NCI-H1417 (cell line): ENCODE data around the gene CCDC159.
A peak's percentile ranks its signal among the peaks of the same experiment; 100 is the strongest.
"Not testable (repeated sequence)": the region's sequence is repeated elsewhere in the genome, so short reads cannot be mapped to it uniquely, and the experiment has no call there.

ENCODE experiments used
- DNase-seq, 3 experiments: peaks; one replicate each; lab custom pipeline; 2025; lab: John Stamatoyannopoulos, UW

Gene CCDC159, protein sequence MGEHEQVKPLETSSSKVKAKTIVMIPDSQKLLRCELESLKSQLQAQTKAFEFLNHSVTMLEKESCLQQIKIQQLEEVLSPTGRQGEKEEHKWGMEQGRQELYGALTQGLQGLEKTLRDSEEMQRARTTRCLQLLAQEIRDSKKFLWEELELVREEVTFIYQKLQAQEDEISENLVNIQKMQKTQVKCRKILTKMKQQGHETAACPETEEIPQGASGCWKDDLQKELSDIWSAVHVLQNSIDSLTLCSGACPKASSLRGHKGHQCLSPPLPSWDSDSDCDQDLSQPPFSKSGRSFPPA

DNA sequence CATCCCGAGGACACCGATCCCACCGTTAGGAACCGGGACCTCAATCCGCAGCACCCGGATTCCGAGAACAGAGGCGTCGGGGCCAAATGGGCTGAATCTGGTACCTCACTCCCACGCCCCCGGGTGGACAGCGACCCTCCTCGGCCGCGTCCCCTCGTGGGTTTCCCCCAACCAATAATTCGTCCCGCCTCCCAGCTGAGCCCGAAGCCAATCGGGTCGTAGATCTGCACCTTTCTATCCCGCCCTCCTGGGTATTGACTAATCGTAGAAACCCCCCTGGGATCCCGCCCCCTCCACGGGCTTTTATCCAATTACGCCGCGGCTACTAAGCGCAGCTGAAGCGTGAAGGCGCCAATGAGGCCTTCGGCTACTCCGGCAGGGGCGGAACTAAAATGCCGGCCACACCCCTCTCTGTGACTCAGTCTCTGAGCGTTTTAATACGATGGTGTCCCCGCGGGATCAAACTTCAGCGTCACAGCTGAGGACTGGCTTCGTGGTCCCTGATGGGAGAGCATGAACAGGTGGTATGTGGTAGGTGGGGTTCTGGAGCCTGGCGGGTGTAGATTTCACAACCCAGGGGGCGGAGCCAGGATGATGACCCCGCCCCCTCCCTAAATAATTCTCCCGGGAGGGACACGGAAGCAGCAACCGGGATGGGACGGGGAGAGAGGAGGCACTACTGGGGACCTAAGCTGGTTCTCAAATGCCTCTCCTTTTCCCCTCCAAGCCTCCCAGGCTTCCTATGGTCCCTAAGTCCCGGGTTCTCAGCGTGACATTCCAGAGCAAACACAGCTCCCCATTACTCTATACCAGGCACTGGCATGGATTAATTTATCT, at the start of gene CCDC159, which contains the start of gene TMEM205:
Gene CCDC159, plus strand, starts transcription at position 416 of the 837 bp plus-strand sequence. Its CDS starts 88 bp downstream, at position 504.
Gene TMEM205, minus strand, starts transcription at position 165 of the 837 bp plus-strand sequence. CDS start 649 bp downstream, outside the sequence.
- peak; percentile 95 to 100 (median 100) for DNase-seq

DNA sequence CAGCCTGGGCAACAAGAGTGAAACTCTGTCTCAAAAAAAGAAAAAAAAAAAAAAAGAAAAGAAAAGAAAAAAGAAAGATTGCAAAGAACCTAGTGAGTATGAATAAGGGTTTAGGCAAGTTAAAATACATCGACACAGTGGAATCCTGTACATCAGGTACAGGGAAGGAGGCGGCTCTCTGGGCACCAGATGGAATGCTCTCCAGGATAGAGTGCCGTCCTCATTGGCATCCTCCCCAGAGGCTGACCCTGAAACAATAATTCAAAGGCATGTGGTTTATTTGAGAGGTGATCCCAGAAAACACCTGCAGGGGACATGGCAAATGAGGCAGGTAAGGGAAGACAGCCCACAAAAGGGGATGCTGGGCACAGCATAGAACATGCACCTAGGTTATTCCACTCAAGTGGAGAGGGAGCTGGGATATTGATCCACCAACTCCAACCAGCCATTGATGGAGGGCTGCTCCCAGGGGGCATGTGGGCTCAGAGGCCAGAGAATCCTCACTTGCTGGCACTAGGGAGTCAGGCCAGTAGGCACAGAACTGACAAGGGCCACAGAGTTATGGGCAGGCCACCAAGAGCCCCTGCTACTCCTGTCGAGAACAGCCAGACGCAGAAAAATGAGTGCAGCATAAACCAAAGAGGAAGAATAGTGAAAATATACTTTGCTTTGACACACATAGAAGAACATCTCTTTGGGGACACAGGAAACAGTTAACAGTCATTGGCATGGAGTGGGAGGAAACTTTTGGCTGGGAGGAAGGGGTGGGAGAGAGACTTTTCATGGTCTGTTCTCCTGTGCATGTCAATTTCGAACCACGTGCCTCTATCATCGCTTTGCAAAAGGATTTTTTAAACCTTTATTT, 46.1 kb upstream of the CCDC159 start:
- DNase-seq, result no peak

GRCh38 chr19:11300811-11301120, 45.6 kb upstream of the CCDC159 start:
- no peak for DNase-seq

- no peak for DNase-seq
Observed at GRCh38 chr19:11304936-11305335, 41.4 kb upstream of the CCDC159 start.

- no peak for DNase-seq
Observed at GRCh38 chr19:11306337-11306736, 40.0 kb upstream of the CCDC159 start.

DNA sequence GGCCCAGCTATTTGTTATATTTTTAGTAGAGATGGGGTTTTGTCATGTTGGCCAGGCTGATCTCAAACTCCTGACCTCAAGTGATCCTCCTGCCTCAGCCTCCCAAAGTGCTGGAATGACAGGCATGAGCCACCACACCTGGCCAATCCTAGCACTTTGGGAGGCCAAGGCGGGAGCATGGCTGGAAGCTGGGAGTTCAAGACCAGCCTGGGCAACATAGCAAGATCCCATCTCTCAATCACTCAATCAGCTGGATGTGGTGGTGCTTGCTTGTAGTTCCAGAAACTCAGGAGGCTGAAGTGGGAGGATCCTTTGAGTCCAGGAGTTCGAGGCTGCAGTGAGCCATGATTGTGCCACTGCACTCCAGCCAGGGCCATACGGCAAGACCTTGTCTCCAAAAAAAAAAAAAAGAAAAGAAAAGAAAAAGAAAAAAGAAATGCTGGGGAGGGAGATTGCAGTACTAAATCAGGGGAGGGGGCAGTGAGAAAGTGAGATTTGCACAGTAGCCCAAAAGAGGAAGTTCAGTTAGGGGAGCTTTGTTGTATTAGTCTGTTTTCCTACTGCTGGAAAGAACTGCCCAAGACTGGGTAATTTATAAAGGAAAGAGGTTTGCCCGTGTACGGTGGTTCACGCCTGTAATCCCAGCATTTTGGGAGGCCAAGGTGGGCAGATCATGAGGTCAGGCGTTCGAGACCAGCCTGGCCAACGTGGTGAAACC, 25.9 kb upstream of the CCDC159 start:
- DNase-seq, result not testable (repeated sequence)

DNA sequence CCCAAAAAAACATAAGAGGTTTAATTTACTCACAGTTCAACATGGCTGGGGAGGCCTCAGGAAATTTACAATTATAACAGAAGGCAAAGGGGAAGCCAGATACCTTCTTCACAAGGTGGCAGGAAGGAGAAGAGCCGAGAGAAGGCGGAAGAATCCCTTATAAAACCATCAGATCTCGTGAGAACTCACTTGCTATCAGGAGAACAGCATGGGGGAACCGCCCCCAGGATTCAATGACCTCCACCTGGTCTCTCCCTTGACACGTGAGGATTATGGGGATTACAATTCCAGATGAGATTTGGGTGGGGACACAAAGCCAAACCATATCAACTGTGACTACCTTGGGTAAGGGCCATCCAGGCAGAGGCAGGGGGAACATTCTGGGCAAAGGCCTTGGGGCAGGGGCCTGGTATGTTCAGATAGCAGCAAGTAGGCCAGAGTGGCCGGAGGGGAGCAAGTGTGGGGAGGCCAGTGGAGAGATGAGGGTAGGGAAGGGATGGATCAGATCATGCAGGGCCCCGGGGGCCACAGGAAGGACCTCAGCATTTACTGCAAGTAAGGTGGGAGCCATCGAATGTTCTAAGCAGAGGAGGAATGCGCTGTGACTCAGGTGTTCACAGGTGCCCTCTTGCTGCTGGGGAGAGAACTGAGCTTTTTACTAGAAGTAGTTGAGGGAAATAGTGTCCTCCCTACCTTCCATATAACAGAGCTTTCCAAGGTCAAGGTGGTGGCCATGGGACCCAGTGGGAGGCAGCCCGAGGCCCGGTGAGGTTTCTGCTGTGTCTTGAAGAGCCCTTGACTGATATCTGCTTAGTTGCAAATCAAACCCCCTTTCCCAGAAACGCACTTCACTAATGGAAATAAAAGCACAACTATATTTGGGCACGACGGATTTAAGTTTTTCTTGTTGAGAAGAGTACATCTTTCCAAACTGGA, 24.9 kb upstream of the CCDC159 start:
- DNase-seq, result no peak

DNA sequence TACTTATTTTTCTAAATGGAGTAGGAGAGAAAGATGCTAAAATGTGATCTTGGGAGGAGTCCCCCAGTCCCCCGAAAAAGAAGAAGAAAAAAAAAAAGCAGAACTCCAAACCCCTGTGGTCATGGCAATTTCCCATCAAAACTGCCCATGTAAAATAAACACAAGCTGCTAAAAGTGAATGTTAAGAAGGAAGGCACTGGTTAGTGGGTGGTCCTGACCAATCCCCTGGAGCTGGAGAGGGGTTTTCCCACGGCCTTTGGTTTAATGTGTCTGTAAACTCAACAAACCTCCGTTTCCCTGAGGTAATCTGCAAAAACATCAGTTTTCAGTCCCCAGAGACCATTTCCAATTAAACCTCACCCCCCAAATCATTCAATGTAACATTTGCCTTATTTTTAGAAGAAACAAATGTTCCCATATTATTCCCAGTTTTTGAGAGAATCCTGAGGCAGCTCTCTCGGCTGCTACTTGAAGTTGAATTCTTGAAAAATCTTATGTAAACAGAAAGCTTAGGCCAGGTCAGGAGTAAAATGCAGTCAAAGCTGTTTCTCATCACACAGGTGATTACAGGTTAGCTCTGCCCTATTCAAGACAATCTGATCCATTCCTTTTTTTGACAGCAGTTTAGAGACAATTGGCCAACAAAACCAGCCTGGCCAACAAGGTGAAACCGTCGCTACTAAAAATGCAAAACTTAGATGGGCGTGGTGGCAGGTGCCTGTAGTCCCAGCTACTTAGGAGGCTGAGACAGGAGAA, 23.9 kb upstream of the CCDC159 start:
- DNase-seq, result no peak

GRCh38 chr19:11323601-11324078, 22.7 kb upstream of the CCDC159 start:
- DNase-seq, result no peak

GRCh38 chr19:11324079-11324661, 22.1 kb upstream of the CCDC159 start:
- DNase-seq, result peak in 2 of 3 experiments; percentile 51 to 75

GRCh38 chr19:11324748-11325389, 21.4 kb upstream of the CCDC159 start:
- no peak for DNase-seq

DNA sequence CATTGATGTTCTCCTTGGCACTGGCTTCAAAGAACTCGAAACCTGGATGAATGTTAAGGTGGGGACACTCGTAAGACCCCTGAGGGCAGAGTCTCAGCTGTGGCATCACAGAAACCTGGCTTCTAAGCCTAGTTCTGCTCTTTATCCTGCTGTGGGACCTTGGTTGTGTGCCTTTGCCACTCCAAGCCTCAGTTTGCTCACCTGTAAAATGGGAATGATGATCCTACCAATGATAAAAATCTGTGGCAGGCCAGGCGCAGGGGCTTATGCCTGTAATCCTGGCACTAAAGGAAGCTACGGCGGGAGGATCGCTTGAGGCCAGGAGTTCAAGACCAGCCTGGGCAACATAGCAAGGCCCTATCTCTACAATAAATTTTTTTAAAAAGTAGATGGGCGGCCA, 20.8 kb upstream of the CCDC159 start:
- DNase-seq, result no peak

DNA sequence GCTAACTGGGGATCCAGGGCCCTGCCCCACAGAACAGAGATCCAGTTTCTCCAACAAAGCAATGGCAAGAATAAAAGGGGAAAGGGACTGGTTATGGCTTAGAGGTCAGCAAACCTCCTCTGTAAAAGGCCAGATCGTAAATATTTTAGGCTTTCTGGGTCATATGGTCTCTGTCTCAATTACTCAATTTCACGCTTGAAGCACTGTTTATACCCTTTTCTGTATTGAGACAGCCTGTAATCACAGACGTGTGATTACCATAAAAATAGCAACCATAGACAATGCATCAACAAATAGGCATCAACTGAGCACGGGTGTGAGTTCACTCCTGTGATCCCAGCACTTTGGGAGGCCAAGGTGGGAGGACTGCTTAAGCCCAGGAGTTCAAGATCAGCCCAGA, 16.2 kb upstream of the CCDC159 start:
- no peak for DNase-seq

DNA sequence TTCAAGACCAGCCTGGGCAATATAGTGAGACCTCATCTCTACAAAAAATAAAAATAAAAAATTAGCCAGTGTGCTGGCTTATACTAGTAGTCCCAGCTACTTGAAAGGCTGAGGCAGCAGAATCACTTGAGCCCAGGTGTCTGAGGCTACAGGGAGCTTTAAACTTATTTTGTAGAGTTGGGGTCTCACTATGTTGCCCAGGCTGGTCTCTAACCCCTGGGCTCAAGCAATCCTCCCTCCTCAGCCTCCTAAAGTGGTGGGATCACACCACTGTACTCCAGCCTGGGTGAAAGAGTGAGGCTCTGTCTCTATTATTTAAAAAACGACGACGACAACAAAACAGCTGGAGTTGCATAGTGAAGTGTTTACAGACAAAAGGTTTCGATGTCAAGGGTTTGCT, 14.8 kb upstream of the CCDC159 start:
- no peak for DNase-seq

GRCh38 chr19:11332822-11333221, 13.5 kb upstream of the CCDC159 start:
- DNase-seq, result no peak

DNA sequence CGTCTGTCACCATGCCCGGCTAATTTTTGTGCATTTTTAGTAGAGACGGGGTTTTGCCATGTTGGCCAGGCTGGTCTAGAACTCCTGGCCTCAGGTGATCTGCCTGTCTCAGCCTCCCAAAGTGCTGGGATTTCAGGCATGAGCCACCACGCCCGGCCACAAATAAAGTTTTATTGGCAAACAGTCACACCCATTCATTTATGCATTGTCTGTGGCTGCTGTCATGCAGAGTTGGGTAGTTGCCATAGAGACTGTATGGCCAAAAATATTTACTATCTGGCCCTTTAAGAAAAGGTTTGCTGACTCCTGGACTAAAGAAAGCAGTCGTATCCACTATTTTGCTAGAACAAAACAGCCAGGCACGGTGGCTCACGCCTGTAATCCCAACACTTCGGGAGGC, 12.5 kb upstream of the CCDC159 start:
- DNase-seq, result not testable (repeated sequence)

DNA sequence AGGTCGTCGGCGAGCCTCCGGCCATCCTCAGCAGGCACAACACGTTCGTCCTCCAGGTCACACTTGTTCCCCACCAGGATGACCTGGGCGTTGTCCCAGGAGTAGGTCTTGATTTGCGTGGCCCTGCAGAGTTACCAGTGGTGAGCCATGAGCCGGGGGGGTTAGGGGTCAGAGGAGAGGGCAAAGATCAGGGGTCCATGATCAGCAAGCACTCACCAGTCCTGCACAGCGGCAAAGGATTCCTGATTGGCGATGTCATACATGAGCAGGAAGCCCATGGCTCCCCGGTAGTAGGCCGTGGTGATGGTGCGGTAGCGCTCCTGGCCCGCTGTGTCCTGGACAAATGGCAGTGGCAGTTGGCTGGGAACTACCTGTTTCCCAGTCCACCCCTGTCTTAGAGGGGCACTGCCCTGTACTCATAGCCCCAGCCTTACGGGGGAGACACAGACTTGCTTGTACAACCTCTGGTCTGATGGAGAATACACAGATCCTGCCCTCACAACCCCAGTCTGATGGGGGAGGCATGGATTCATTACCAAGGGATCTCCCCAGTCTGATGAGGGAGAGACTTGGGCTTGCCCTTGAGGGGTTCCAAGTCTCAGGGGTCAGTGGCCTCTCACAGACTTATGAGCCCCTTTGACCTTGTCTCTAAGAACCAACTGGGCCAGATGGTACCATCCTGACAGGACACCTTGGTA, 10.7 kb upstream of the CCDC159 start:
- DNase-seq, result no peak

GRCh38 chr19:11337080-11337479, 9.2 kb upstream of the CCDC159 start:
- no peak for DNase-seq
